ENCODE data around the gene AKTIP.

AKTIP gene

DNA sequence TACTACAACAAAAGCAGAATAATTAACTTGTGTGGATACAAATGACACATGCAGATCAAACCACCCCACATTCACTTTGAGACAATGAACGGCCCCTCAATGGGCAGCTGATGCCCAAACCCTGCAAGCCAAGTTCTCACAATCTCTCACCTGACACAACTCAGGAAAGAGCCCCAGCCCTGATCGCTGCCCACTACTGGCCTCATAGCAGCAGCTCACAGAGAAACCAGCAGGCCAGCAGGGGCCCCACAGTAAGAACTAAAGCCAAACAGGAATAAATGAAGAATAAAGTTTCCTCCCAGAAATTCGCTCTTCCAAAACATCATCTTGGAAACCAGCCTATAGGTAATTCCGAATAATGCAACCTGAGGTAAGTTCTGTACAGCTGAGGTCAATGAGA, 7.7 kb downstream of the AKTIP start:
- Histone ChIP-seq H3K4me3 (ENCODE audit: low read depth, low read length) (no peak overlapping the region), H3K9me3 (ENCODE audit: control insufficient read depth, insufficient read depth, low read length) (no peaks in the 10 kb centered on the region), H3K36me3 (ENCODE audit: control insufficient read depth, insufficient read depth, low read length) (peaks cover 9% of the 10 kb centered on the region), H3K27me3 (ENCODE audit: control insufficient read depth, insufficient read depth, low read length) (no peaks in the 10 kb centered on the region), H3K9ac (ENCODE audit: low read depth, low read length) (no peak overlapping the region), H3K4me1 (ENCODE audit: control insufficient read depth, insufficient read depth, low read length) (no peaks in the 10 kb centered on the region)

GRCh38 chr16:53494636-53495035, 8.4 kb downstream of the AKTIP start:
- Histone ChIP-seq H3K9ac (ENCODE audit: low read depth, low read length) (no peak overlapping the region), H3K4me1 (ENCODE audit: control insufficient read depth, insufficient read depth, low read length) (no peaks in the 10 kb centered on the region), H3K36me3 (ENCODE audit: control insufficient read depth, insufficient read depth, low read length) (peaks cover 12% of the 10 kb centered on the region), H3K27me3 (ENCODE audit: control insufficient read depth, insufficient read depth, low read length) (no peaks in the 10 kb centered on the region), H3K9me3 (ENCODE audit: control insufficient read depth, insufficient read depth, low read length) (no peaks in the 10 kb centered on the region), H3K4me3 (ENCODE audit: low read depth, low read length) (no peak overlapping the region)

DNA sequence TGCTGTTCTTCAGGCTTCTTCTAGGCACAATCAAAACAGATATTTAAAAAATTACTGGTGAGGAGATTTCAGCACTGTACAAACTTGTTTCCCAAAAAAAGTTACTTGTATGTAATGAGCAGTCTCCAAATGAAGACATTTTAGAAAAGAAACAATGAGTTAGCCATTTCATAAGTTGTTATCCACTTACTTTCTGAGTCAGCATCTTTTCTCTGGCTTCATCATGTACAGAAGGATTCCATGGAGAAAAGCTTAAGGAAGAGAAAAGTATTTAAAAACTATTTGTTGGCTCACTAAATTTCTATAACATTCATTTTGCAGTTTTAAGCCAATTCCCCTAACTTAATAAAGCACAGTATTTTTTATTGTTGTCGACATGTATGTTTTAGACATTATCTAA, 10.5 kb downstream of the AKTIP start:
- no peaks in the 10 kb centered on the region for H3K9me3 ChIP-seq (ENCODE audit: control insufficient read depth, insufficient read depth, low read length)
- H3K36me3 ChIP-seq (ENCODE audit: control insufficient read depth, insufficient read depth, low read length), result peaks cover 12% of the 10 kb centered on the region
- H3K4me3 ChIP-seq (ENCODE audit: low read depth, low read length), result no peak overlapping the region
- H3K9ac ChIP-seq (ENCODE audit: low read depth, low read length), result no peak overlapping the region
- no peaks in the 10 kb centered on the region for H3K4me1 ChIP-seq (ENCODE audit: control insufficient read depth, insufficient read depth, low read length)
- no peaks in the 10 kb centered on the region for H3K27me3 ChIP-seq (ENCODE audit: control insufficient read depth, insufficient read depth, low read length)

- no peaks in the 10 kb centered on the region for H3K4me1 ChIP-seq (ENCODE audit: control insufficient read depth, insufficient read depth, low read length)
- no peak overlapping the region for H3K9ac ChIP-seq (ENCODE audit: low read depth, low read length)
- no peaks in the 10 kb centered on the region for H3K27me3 ChIP-seq (ENCODE audit: control insufficient read depth, insufficient read depth, low read length)
- H3K36me3 ChIP-seq (ENCODE audit: control insufficient read depth, insufficient read depth, low read length), result peaks cover 11% of the 10 kb centered on the region
- no peak overlapping the region for H3K4me3 ChIP-seq (ENCODE audit: low read depth, low read length)
- H3K9me3 ChIP-seq (ENCODE audit: control insufficient read depth, insufficient read depth, low read length), result no peaks in the 10 kb centered on the region
Observed at GRCh38 chr16:53489755-53490154, 13.3 kb downstream of the AKTIP start.

DNA sequence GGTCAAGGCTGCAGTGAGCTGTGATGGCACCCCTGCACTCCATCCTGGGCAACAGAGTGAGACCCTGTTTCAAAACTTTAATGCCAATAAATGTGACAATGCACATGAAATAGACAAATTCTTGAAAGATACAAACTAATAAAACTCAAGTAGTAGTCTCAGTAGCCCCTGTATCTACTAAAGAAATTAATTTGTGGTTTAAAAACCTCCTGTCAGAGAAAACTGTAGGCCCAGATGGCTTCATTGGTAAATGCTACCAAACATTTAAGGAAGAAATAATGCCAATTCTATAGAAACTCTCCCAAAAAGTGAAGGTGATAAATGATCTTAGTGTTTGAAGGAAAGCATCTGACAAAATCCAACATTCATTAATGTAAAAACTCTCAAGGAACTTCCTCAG, 16.8 kb downstream of the AKTIP start:
- Histone ChIP-seq H3K4me3 (ENCODE audit: low read depth, low read length) (no peak overlapping the region), H3K4me1 (ENCODE audit: control insufficient read depth, insufficient read depth, low read length) (no peaks in the 10 kb centered on the region), H3K27me3 (ENCODE audit: control insufficient read depth, insufficient read depth, low read length) (no peaks in the 10 kb centered on the region), H3K9me3 (ENCODE audit: control insufficient read depth, insufficient read depth, low read length) (no peaks in the 10 kb centered on the region), H3K9ac (ENCODE audit: low read depth, low read length) (no peak overlapping the region), H3K36me3 (ENCODE audit: control insufficient read depth, insufficient read depth, low read length) (peaks cover 5% of the 10 kb centered on the region)

DNA sequence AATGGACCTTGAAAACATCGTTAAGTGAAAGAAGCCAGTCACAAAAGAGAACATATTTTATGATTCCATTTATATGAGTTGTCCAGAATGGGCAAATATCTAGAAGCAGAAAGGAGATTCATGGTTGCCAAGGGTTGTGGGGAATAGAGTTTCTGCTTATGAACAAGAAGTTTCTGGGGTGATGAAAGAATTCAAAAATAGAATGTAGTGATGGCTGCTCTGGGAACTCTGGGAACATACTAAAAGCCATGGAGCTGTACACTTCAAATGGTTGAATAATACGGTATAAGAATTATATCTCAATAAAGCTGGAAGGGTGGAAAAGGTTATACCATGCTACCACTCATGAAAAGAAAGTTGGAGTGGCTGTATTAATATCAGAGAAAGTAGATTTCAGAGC, 18.5 kb downstream of the AKTIP start:
- Histone ChIP-seq H3K9me3 (ENCODE audit: control insufficient read depth, insufficient read depth, low read length) (no peaks in the 10 kb centered on the region), H3K9ac (ENCODE audit: low read depth, low read length) (no peak overlapping the region), H3K4me1 (ENCODE audit: control insufficient read depth, insufficient read depth, low read length) (no peaks in the 10 kb centered on the region), H3K36me3 (ENCODE audit: control insufficient read depth, insufficient read depth, low read length) (peaks cover 2% of the 10 kb centered on the region), H3K4me3 (ENCODE audit: low read depth, low read length) (no peak overlapping the region), H3K27me3 (ENCODE audit: control insufficient read depth, insufficient read depth, low read length) (no peaks in the 10 kb centered on the region)

DNA sequence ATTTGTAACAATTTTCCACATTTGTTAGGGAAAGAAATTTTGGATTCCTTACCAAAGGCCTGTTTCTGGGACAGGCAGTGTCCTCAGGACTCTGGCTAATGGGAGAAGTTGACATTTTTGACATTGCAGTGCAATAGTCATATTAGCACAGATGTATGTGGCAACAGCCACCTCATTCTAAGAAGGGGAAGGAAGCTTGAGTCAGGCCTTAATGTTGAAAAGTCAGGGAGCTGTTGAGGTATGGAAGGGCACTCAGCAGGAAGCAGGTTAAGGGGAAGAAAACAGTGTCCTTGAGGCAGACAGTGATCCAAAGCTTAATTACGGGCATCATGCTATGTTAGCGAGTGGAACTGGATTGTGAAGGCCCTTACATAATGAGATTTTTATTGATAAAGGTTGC, 20.9 kb downstream of the AKTIP start:
- H3K27me3 ChIP-seq (ENCODE audit: control insufficient read depth, insufficient read depth, low read length), result no peaks in the 10 kb centered on the region
- H3K36me3 ChIP-seq (ENCODE audit: control insufficient read depth, insufficient read depth, low read length), result peaks cover 2% of the 10 kb centered on the region
- no peak overlapping the region for H3K9ac ChIP-seq (ENCODE audit: low read depth, low read length)
- no peaks in the 10 kb centered on the region for H3K4me1 ChIP-seq (ENCODE audit: control insufficient read depth, insufficient read depth, low read length)
- no peak overlapping the region for H3K4me3 ChIP-seq (ENCODE audit: low read depth, low read length)
- no peaks in the 10 kb centered on the region for H3K9me3 ChIP-seq (ENCODE audit: control insufficient read depth, insufficient read depth, low read length)

- H3K36me3 ChIP-seq (ENCODE audit: control insufficient read depth, insufficient read depth, low read length), result no peaks in the 10 kb centered on the region
- H3K4me1 ChIP-seq (ENCODE audit: control insufficient read depth, insufficient read depth, low read length), result no peaks in the 10 kb centered on the region
- no peaks in the 10 kb centered on the region for H3K27me3 ChIP-seq (ENCODE audit: control insufficient read depth, insufficient read depth, low read length)
- H3K9ac ChIP-seq (ENCODE audit: low read depth, low read length), result no peak overlapping the region
- no peak overlapping the region for H3K4me3 ChIP-seq (ENCODE audit: low read depth, low read length)
- H3K9me3 ChIP-seq (ENCODE audit: control insufficient read depth, insufficient read depth, low read length), result no peaks in the 10 kb centered on the region
Observed at GRCh38 chr16:53480394-53480793, 22.6 kb downstream of the AKTIP start.

GRCh38 chr16:53478965-53479364, 24.0 kb downstream of the AKTIP start:
- H3K9ac ChIP-seq (ENCODE audit: low read depth, low read length), result no peak overlapping the region
- no peaks in the 10 kb centered on the region for H3K4me1 ChIP-seq (ENCODE audit: control insufficient read depth, insufficient read depth, low read length)
- no peaks in the 10 kb centered on the region for H3K36me3 ChIP-seq (ENCODE audit: control insufficient read depth, insufficient read depth, low read length)
- no peaks in the 10 kb centered on the region for H3K9me3 ChIP-seq (ENCODE audit: control insufficient read depth, insufficient read depth, low read length)
- no peaks in the 10 kb centered on the region for H3K27me3 ChIP-seq (ENCODE audit: control insufficient read depth, insufficient read depth, low read length)
- H3K4me3 ChIP-seq (ENCODE audit: low read depth, low read length), result no peak overlapping the region

GRCh38 chr16:53476867-53477266, 26.1 kb downstream of the AKTIP start:
- no peak overlapping the region for H3K9ac ChIP-seq (ENCODE audit: low read depth, low read length)
- H3K36me3 ChIP-seq (ENCODE audit: control insufficient read depth, insufficient read depth, low read length), result no peaks in the 10 kb centered on the region
- H3K27me3 ChIP-seq (ENCODE audit: control insufficient read depth, insufficient read depth, low read length), result no peaks in the 10 kb centered on the region
- no peaks in the 10 kb centered on the region for H3K4me1 ChIP-seq (ENCODE audit: control insufficient read depth, insufficient read depth, low read length)
- H3K4me3 ChIP-seq (ENCODE audit: low read depth, low read length), result no peak overlapping the region
- H3K9me3 ChIP-seq (ENCODE audit: control insufficient read depth, insufficient read depth, low read length), result no peaks in the 10 kb centered on the region

DNA sequence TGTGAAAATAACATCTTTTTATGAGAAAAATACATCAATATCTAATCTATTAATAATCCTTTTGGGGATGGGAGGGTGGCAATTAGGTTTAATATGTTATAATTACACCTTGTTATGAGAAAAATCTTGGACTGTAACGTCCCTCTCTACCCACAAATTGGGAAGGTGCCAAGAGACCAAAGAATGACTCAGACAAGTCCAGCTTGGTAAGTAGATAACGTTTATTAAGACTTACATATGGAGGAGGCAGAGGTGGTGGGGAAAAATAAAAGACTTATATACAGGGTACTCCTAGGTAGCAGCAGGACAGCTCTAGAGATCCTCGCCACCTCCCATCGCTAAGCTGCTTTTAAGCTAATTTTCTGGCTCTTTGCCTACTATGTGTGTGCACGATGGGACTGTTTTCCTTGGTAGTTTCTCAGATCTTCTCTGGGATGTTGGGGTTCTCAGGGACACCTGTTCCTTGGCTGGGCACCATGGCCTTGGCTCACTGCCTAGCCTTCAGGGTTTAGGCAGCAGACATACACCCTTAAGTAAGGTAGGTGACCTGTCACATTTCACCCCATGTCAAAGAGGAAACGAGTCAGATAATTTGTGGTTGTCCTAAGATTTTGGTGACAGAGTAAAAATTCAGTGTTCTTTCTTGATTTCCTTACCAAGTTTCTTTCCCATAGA, 37.3 kb downstream of the AKTIP start:
- Histone ChIP-seq H3K36me3 (ENCODE audit: control insufficient read depth, insufficient read depth, low read length) (peaks cover 18% of the 10 kb centered on the region), H3K27me3 (ENCODE audit: control insufficient read depth, insufficient read depth, low read length) (no peaks in the 10 kb centered on the region), H3K9ac (ENCODE audit: low read depth, low read length) (no peak overlapping the region), H3K4me1 (ENCODE audit: control insufficient read depth, insufficient read depth, low read length) (no peaks in the 10 kb centered on the region), H3K4me3 (ENCODE audit: low read depth, low read length) (no peak overlapping the region), H3K9me3 (ENCODE audit: control insufficient read depth, insufficient read depth, low read length) (no peaks in the 10 kb centered on the region)

DNA sequence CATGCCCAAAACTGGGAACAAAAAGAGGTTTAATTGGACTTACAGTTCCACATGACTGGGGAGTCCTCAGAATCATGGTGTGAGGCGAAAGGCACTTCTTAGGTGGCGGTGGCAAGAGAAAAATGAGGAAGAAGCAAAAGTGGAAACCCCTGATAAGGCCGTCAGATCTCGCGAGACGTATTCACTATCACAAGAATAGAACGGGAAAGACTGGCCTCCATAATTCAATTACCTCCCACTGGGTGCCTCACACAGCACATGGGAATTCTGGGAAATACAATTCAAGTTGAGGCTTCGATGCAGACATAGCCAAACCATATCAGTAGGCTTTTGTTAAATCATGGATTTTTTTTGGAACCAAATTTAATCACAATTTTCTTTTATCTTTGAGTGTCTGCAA, 44.4 kb downstream of the AKTIP start:
- no peaks in the 10 kb centered on the region for H3K27me3 ChIP-seq (ENCODE audit: control insufficient read depth, insufficient read depth, low read length)
- H3K4me3 ChIP-seq (ENCODE audit: low read depth, low read length), result no peak overlapping the region
- no peak overlapping the region for H3K9ac ChIP-seq (ENCODE audit: low read depth, low read length)

More for the DNA sequence above, 44.4 kb downstream of the AKTIP start:
- Histone ChIP-seq H3K4me1 (ENCODE audit: control insufficient read depth, insufficient read depth, low read length) (no peaks in the 10 kb centered on the region), H3K36me3 (ENCODE audit: control insufficient read depth, insufficient read depth, low read length) (peaks cover 5% of the 10 kb centered on the region), H3K9me3 (ENCODE audit: control insufficient read depth, insufficient read depth, low read length) (no peaks in the 10 kb centered on the region)
